ENCODE results near the gene MT1HL1. TPM values are rescaled to one million over a fixed set of nuclear protein-coding genes. Genes with fewer than 3 reads are reported as not detected.

MT1HL1 gene
- polyA plus RNA-seq, 1 of the 3 experiments (the other 2 are of a cell fraction): not detected

- ChIA-PET CTCF (interaction anchor here (0.6 to 6.5 kb wide), 39 partner anchors 9 to 546 kb away, joined by 3 to 72 read pairs (median 4); partner anchors contain the start of gene MTR), POLR2A (interaction anchor here (1.6 kb wide), 1 partner anchor 135 kb away, joined by 4 read pairs; no protein-coding TSS in a partner anchor)
- no peak within 1 kb of the TSS for H3K4me2 ChIP-seq
- TF ChIP-seq SMC3 (IDR thresholded peaks at IDR 0.05; ENCODE audit: low read depth, low read length) (peak; percentile 37; the same call in 1 of the 2 replicates), RAD21 (IDR thresholded peaks at IDR 0.05; ENCODE audit: low read length) (peak; percentile 68), FOXJ3 (CRISPR knock-in tag; IDR thresholded peaks at IDR 0.05) (no peak)
- no peaks in the 10 kb centered on the region for H3K9me3 ChIP-seq
- no peak within 1 kb of the TSS for H2AFZ ChIP-seq (ENCODE audit: low read depth)
- H3K4me3 ChIP-seq (ENCODE audit: low read depth in 2 of 2, low read length in 1 of 2): peak within 1 kb of the TSS in 1 of 2 experiments; percentile 50; a peak in 3 of 4 replicates
- no peak within 1 kb of the TSS; a peak in 1 of 4 replicates for H3K27ac ChIP-seq (ENCODE audit: low read depth in 2 of 2, low read length in 1 of 2)
- H3K9ac ChIP-seq: no peak within 1 kb of the TSS
- H3K79me2 ChIP-seq (ENCODE audit: insufficient read depth): no peaks in the 10 kb centered on the region
- no peaks in the 10 kb centered on the region for H4K20me1 ChIP-seq (ENCODE audit: insufficient read depth)
- 12% methylated on average over 21 of the region's 87 CpGs for WGBS (ENCODE audit: low lambda C conversion rate)
- H3K9me2 ChIP-seq: no peaks in the 10 kb centered on the region
- H3K36me3 ChIP-seq (replicated peaks in 1 of 2; ENCODE audit: control insufficient read depth in 1 of 2, insufficient read depth in 2 of 2, low read length in 1 of 2): no peaks in the 10 kb centered on the region
- H3K4me1 ChIP-seq (ENCODE audit: control insufficient read depth in 1 of 2, insufficient read depth in 2 of 2, low read depth in 1 of 2, low read length in 1 of 2): peaks cover 0 to 7% of the 10 kb centered on the region in 2 experiments; a peak in 2 of 4 replicates
- H3F3A ChIP-seq (replicated peaks; ENCODE audit: insufficient read depth): no peaks in the 10 kb centered on the region
- DNase-seq: peak; percentile 88
- no peaks in the 10 kb centered on the region for H3K27me3 ChIP-seq (ENCODE audit: insufficient read depth)
Measured at GRCh38 chr1:237041795-237042525, 37.7 kb upstream of the MT1HL1 start, which contains the start of gene RYR2. RYR2 (plus strand) TSS chr1:237042184; CDS start chr1:237042522, 338 bp downstream.

DNA sequence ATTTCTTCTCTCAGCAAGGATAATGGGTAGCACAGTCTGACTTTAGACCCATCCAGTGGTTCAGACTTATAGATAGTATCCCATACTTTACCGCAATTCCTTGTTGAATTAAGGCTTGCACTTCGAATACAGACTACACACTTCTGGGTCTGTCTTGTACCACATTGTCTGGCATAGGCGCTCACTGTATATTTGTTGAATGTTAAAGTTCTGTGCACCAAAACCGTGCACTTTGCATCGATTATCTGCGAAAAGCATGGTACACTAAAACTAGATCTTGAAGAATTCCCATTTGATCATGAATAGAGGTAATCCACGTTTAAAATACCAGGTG, 37.2 kb upstream of the MT1HL1 start:
- DNase-seq: no peak
- Histone ChIP-seq H3K4me1 (ENCODE audit: control insufficient read depth in 1 of 2, insufficient read depth in 2 of 2, low read depth in 1 of 2, low read length in 1 of 2) (peaks cover 0 to 7% of the 10 kb centered on the region in 2 experiments; a peak in 2 of 4 replicates), H3K4me3 (ENCODE audit: low read depth in 2 of 2, low read length in 1 of 2) (no peak overlapping the region; a peak in 1 of 4 replicates), H4K20me1 (ENCODE audit: insufficient read depth) (no peaks in the 10 kb centered on the region), H3F3A (replicated peaks; ENCODE audit: insufficient read depth) (no peaks in the 10 kb centered on the region), H3K79me2 (ENCODE audit: insufficient read depth) (no peaks in the 10 kb centered on the region), H2AFZ (ENCODE audit: low read depth) (no peak overlapping the region), H3K4me2 (no peak overlapping the region), H3K36me3 (replicated peaks in 1 of 2; ENCODE audit: control insufficient read depth in 1 of 2, insufficient read depth in 2 of 2, low read length in 1 of 2) (no peaks in the 10 kb centered on the region), H3K9me2 (no peaks in the 10 kb centered on the region), H3K9me3 (no peaks in the 10 kb centered on the region), H3K27ac (ENCODE audit: low read depth in 2 of 2, low read length in 1 of 2) (no peak overlapping the region), H3K9ac (no peak overlapping the region), H3K27me3 (ENCODE audit: insufficient read depth) (no peaks in the 10 kb centered on the region)
- 13% methylated on average over 7 of the region's 7 CpGs for WGBS (ENCODE audit: low lambda C conversion rate)
- ChIA-PET POLR2A (interaction anchor here (1.6 kb wide), 1 partner anchor 134 kb away, joined by 4 read pairs; no protein-coding TSS in a partner anchor), CTCF (interaction anchor here (0.6 to 6.5 kb wide), 22 partner anchors 8 to 547 kb away, joined by 3 to 72 read pairs (median 5); partner anchors contain the start of gene MTR)
- TF ChIP-seq, protein P1, sequence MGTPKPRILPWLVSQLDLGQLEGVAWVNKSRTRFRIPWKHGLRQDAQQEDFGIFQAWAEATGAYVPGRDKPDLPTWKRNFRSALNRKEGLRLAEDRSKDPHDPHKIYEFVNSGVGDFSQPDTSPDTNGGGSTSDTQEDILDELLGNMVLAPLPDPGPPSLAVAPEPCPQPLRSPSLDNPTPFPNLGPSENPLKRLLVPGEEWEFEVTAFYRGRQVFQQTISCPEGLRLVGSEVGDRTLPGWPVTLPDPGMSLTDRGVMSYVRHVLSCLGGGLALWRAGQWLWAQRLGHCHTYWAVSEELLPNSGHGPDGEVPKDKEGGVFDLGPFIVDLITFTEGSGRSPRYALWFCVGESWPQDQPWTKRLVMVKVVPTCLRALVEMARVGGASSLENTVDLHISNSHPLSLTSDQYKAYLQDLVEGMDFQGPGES (IDR thresholded peaks at IDR 0.05; ENCODE audit: low read depth, low read length): no peak
- TF ChIP-seq ELF1 (IDR thresholded peaks at IDR 0.05) (no peak), USF2 (IDR thresholded peaks at IDR 0.05; ENCODE audit: borderline replicate concordance, low read depth, low read length) (no peak), YY1 (IDR thresholded peaks at IDR 0.05; ENCODE audit: low read depth) (no peak), CTCF (IDR thresholded peaks at IDR 0.05) (no peak), GABPA (IDR thresholded peaks at IDR 0.05; ENCODE audit: low read depth) (no peak), RXRA (IDR thresholded peaks at IDR 0.05; ENCODE audit: borderline replicate concordance, low read depth) (no peak), RFX5 (IDR thresholded peaks at IDR 0.05; ENCODE audit: low read length) (no peak), POLR2AphosphoS5 (IDR thresholded peaks at IDR 0.05; ENCODE audit: low read depth, low read length) (no peak), USF1 (IDR thresholded peaks at IDR 0.05; ENCODE audit: borderline replicate concordance, low read depth) (no peak), EZH2phosphoT487 (IDR thresholded peaks at IDR 0.05; ENCODE audit: borderline replicate concordance, low read depth) (no peak), ZBTB33 (IDR thresholded peaks at IDR 0.05; ENCODE audit: borderline replicate concordance, low read depth) (no peak), GATA2 (CRISPR knock-in tag; IDR thresholded peaks at IDR 0.05) (no peak), FOXM1 (IDR thresholded peaks at IDR 0.05; ENCODE audit: low read depth) (no peak), RAD21 (IDR thresholded peaks at IDR 0.05; ENCODE audit: low read length) (no peak)
